Inflammatory macrophage treated with lipopolysaccharide for 1 hour (primary cell): ENCODE results near the gene ECM2.
"Not testable (repeated sequence)": the region's sequence is repeated elsewhere in the genome, so short reads cannot be mapped to it uniquely, and the experiment has no call there.

Experiments
- DNase-seq, 2 donors: peaks; one replicate each; pipeline ENCODE4 v3.0.0-alpha.2; 2020 to 2022

ECM2 gene

DNA sequence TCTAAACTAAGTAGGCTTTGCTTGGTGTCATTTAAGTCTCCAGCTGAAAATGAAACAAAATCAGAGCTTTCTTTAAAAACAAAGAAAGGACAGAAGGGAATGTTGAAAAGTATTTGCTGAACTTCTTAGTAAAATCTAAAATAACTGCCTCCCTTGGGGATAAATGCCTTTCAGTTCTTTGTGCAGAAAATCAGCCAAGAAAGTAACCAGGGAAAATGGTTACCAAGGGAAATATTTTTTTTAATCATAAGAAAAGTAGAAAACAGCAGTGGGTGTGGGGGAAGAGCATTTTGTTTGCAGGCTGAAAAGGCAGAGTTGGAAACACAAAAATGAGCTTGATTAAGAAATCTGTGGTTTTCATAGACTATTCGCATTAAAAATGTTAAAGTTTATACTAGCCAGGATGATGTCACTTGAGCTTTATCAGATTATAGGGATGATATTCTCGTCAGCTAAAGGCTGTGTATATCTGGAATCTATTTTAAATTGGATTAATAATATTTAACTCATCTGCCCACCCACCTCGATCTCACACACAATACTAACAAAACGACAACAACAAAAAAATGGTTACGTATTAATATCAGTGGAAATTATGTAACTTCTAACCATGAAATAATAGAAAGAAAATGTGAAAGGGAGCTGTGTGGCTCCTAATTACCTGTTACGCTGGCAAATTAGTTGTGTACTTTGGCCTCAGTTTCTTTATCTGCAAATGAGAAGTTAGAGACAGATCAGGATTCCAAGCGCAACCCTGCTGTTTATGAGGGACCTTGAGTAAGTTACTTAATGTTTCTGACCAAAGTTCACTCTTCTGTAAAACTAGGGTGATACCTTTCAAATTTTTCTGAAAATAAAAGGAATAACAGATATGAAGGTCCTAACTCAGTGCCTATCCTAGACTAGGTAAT is at the start of gene ECM2:
ECM2 (minus strand) TSS at position 51 of the 911 bp plus-strand sequence. CDS start 13,124 bp downstream, outside the sequence.
- no peak for DNase-seq

DNA sequence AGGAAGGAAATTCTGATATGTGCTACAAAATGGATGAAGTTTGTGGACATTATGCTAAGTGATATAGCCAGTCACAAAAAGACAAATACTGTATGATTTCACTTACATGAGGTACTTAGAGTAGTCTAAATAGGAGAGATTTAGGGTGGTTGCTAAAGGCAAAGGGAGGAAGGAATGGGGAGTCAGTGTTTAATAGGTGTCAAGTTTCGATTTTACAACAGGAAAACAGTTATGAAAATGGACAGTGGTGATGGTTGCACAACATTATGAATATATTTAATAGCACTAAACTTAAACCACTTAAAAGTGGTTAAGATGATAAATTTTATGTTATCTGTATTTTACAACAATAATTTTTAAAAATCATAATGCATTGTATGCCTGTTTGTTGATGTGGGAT is 40.4 kb upstream of the ECM2 start:
- DNase-seq = no peak

DNA sequence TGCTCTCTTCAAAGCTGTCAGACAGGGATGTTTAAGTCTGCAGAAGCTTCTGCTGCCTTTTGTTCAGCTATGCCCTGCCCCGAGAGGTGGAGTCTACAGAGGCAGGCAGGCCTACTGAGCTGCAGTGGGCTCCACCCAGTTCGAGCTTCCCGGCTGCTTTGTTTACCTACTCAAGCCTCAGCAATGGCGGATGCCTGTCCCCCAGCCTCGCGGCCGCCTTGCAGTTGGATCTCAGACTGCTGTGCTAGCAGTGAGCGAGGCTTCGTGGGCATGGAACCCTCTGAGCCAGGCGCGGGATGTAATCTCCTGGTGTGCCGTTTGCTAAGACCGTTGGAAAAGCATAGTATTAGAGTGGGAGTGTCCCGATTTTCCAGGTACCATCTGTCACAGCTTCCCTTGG is 37.8 kb upstream of the ECM2 start:
- DNase-seq = not testable (repeated sequence)

DNA sequence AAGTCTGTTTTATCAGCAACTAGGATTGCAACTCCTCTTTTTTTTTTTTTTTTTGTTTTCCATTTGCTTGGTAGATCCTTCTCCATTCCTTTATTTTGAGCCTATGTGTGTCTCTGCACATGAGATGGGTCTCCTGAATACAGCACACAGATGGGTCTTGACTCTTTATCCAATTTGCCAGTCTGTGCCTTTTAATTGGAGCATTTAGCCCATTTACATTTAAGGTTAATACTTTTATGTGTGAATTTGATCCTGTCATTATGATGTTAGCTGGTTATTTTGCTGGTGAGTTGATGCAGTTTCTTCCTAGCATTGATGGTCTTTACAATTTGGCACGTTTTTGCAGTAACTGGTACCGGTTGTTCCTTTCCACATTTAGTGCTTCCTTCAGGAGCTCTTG is 36.1 kb upstream of the ECM2 start:
- not testable (repeated sequence) for DNase-seq

DNA sequence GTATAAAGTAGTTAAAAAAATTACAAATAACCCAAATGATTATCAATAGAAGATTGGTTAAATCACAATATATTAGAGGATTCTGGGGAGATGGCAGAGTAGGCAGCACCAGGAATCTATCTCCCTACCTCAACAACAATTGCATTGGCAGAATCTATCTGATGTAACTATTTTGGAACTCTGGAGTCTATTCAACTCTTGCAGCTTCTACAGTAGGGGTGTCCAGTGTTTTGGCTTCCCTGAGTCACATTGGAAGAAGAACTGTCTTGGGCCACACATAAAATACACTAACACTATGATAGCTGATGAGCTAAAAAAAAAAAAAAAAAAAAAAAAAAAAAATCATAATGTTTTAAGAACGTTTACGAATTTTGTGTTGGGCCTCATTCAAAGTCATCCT is 29.2 kb upstream of the ECM2 start:
- DNase-seq = no peak

DNA sequence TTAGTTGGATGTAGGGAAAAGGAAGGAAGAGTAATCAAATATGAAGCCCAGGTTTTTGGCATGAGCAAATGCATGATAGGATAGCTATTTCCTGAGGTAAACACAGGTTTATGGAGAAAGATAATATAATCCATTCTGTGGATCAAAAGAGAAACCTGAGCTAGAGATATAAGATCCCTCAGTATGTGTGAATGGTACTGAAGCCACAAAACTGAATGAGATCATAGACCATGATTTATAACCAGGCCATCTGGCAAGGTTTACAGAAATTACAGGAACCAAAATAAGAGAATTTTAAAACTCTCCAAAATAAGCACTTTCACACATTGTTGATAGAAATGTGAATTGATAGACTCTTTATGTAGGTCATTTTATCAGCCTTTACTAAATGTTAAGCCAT is 28.7 kb upstream of the ECM2 start:
- DNase-seq = no peak

DNA sequence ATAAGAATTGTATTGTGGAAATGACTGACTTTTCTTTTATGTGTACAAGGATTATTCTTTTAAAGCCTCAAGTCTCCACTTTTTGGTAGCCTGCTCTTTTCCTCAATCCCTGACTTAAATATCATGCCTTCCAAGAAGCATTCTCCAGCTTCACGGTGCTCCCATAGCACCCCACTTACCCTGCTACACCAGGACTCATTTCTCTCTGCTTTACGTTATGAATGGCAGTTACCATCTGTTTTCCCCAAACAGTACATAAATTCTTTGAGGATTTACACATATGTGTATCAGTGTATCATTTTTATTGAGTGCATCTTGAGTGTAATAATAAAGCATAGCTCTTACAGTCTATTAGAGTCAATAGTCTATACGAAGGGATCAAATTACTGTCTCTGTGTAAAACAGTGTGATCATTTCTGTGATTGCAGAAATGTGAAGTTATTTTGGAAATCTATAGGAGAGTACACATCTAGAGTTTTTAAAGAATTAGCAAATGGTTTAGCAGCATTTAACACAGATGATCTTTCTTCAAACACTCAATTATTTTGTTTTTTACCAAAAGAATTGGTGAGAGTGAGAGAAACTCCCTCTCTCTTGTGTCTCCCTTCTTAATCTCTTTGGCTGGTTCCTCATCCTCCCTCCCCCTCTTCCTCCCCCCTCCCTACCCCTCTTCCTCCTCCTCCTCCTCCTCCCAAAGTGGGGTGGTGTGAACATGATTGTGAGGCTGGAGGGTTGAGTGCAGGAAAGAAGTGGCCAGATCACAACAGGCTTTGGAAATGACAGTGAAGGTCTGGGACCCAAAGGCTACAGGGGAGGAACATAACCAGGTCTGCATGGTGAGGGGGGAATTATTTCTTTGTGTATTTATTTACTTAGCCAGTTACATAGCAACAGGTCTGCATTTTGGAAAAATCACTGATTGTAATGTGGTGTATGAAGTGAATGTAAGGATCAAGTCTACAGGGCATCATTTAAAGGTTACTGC is 27.6 kb upstream of the ECM2 start:
- DNase-seq = no peak

DNA sequence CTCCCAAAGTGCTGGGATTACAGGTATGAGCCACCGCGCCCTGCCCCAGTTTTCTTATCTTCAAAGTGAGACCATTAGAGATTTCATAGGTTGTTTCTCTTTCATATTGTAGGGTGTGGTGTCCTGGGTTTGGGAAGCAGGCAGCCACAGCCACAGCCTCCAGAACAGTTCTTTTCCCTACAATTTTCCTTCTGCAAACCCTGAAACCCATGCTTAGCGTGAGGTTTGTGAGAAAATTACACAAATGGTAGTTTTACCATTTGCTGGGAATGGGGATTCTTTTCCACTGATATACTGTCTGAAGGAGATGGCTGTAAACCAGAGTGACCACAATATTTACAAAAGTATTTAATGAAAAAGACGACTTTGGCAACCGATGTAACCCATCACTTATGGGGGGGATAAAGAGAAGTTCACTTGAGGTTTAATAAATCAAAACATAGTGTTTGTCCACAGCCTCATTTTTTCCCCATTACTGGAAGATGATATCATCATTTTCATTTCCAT is 26.7 kb upstream of the ECM2 start:
- no peak for DNase-seq

DNA sequence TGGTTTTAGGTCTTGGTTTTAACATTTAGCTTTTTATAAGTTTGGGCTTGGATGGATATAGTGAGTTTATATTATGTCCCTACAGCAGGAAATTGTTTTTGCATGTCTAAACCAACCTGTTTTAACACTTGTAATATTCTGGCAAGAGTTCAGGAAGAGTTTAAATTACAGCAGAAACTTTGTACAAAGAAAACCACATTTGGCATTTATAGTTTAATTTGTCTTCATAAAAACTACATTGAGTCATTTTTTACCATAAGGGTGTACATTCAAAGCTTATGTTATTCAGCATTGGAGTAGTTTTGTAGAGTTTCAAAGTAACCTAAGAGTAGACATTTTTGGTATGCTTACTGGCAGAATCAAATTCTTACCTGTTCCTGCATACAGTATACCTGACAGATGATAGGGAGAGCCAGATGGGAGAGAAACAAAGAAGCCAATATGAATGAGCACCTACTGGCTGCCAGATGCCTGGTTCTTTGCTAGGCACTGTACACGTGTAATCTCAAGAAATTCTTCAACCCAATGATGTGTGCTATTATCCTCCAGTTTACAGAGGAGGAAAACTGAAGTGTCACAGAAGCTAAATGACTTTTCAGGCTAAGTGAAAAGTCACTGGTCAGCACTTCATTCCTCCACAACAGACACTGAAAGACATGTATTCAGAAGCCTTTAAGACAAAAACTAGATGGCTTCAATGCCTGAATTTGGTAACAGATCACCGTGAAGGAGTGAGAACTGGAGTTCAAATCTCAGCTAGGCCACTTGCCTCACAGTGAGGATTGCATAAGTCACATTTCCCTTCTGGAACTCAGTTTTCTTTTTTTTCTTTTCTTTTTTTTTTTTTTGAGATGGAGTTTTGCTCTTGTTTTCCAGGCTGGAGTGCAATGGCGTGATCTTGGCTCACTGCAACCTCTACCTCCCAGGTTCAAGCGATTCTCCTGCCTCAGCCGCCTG is 25.9 kb upstream of the ECM2 start:
- no peak for DNase-seq

DNA sequence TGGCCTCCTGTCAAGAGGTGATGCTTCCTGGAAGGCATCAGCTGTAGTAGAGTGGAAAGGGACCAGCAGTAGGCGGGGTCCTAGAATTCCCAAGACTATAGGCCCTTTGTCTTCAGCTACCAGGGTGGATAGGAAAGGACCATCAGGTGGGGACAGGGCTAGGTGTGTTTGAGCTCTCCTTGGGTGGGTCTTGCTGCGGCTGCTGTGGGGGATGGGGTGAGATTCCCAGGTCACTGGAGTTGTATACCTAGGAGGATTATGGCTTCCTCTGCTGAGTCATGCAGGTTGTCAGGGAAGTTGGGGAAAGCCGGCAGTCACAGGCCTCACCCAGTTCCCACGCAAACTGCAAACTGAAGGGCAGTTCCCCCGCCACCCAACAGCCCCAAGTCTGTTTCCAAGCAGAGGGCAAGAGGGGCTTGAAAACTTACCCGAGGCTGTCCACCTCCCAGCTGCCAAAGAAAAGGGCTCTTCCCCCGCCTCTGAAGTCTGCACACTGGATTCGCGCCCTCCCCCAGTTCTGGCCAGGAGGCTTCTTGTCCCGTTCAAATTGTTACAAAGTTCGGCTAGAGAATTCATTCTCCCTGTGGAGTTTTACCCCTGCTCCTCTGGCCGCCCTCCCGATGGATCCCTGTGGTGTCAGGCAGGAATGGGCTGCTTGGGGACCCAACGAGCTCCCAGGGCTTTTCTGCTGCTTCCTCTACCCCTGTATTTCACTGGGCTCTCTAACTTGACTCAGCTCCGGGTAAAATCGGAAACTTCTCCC is 23.0 kb upstream of the ECM2 start:
- no peak for DNase-seq

DNA sequence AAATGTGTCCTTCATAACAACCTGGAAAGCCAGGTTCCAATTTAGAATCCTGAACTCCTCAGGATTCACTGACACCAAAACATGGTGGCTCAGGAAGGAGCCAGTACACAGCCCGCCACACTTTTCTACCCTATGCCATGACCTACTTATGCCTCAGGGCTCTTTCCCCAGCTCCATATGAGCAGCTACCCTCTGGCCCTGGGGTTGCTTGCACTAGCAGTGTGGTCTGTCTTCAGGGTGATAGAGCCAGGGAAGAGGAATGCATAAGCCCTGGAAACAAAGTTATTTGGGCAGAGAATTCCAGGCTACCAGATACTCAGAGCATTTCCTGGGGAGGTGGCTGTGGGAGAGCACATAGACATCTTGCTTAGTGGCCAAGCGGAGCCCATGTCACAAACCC is 15.0 kb upstream of the ECM2 start:
- DNase-seq = no peak

DNA sequence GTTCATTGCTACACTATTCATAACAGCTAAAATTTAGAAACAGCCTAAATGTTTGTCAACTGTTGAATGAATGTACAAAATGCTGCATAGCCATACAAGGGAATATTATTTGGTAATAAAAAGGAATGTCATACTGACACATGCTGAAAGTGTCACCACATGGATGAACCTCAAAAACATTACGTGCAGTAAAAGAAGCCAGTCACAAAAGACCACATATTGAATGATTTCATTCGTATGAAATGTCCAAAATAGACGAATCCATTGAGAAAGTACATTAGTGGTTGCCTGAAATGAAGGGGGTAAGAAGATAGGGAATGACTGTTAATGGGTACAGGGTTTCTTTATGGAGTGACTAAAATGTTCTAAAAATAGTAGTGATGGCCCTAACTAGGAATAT is 11.6 kb upstream of the ECM2 start:
- no peak for DNase-seq

DNA sequence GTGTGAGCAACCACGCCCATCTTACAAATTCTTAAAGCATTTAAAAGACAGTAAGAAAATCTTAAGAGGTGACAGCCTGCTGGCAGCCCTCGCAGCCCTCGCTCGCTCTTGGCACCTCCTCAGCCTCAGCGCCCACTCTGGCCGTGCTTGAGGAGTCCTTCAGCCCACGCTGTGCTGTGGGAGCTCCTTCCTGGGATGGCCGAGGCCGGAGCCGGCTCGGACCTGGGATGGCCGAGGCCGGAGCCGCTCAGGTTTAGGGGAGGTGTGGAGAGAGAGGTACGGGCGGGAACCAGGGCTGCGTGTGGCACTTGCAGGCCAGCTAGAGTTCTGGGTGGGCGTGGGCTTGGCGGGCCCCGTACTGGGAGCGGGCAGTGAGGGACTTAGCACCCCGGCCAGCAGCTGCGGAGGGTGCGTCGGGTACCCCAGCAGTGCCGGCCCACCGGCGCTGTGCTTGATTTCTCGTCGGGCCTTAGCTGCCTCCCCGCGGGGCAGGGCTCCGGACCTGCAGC is 9.3 kb upstream of the ECM2 start:
- DNase-seq = no peak

DNA sequence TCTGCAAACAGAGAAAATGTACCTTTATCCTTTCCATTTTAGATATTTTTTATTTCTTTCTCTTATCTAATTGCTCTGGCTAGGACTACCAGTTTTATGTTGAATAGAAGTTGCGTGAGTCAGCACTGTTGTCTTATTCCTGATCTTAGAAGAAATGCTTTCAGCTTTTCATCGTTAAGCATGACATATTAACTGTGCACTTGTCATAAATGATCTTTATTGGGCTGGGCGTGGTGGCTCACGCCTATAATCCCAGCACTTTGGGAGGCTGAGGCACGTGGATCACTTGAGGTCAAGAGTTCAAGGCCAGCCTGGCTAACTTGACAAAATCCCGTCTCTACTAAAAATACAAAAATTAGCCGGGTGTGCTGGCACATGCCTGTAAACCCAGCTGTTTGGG is 8.2 kb upstream of the ECM2 start:
- no peak for DNase-seq

DNA sequence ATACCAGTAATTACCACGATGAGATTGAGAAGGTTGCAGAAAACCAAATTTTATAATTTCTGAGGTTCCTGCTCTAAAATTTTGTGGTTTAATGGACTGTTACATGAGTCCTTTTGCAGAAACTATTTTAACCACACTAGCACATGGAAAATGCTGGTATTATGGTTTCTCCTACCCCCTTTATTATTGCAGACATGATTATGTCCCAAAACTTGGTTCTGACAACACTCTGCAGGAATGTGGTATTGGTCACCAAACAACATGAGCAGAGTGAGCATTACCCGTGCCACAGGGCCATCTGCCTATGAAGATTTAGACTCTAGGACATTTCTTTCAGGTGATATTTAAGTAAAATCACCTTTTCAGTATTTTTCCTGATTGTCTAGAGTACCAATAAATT is 2.8 kb upstream of the ECM2 start:
- DNase-seq = no peak

DNA sequence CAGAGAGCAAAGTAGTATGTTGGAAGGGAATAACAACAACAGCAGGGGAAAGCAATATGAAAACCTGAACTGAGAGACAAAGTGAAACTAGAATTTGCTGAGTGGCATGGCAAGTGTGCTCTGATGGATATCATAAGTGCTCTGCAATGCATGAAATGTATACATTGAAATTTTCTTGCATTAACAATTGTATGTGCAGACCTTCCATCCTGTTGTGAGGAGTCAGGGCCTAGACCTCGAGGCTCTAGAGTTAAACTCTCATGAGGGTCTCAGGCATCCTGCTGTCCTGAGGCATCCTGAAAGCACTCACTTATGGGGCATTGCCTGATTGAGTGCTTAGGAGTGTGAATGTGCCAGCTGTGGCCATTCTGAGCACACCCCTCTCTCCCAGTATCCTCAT is 1.1 kb downstream of the ECM2 start:
- DNase-seq = peak in 1 of 2 donors; percentile 13

DNA sequence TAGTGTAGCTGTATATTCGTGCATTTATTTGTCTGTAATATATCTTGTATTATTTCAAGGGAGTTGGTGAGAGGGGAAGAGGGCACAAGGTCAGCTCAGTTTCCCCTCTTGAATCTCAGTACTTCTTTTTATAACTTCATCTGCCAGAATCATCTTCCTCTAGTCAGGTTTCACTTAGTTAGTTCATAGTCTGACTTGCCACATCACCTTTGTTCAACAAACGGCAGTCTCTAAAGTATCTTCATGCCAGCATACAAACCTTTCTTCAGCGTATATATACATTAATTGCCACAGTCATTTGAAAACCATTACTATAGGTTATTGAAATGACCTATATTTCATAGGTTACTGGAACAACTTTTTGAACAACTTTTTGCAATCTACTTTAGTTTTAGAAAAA is 1.6 kb downstream of the ECM2 start:
- peak in 1 of 2 donors; percentile 5 for DNase-seq

DNA sequence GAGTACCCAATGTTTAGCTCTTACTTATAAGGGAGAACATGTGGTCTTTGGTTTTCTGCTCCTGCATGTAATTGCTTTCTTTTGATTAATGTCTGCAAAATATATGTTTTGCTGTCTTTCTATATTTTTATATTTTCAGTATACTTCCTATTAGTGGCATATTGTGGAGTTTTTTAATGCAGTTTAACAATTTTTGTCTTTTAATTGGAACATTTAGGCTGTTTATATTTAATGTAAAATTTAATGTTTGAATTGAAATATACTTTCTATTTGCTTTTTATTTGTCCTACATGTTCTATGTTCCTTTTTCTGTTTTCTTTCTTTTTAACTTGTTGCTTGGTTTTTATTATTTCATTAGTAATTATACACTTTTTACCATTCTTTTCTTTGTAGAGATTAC is 4.9 kb downstream of the ECM2 start:
- DNase-seq = no peak

DNA sequence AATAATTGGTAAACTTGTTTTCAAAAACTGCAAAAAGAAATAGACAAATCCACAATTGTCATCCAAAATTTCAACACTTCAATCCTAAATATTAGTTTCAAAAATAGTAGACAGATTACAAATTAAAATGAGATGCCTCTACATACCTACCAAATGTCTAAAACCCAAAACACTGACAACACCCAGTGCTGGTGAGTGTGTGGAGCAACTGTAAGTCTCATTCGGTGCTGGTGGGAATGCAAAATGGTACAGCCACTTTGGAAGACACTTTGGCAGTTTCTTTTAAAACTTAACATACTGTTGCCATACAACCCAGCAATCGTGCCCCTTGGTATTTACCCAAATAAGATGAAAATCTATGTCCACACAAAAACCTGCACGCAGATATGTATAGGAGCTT is 6.7 kb downstream of the ECM2 start:
- DNase-seq = no peak

DNA sequence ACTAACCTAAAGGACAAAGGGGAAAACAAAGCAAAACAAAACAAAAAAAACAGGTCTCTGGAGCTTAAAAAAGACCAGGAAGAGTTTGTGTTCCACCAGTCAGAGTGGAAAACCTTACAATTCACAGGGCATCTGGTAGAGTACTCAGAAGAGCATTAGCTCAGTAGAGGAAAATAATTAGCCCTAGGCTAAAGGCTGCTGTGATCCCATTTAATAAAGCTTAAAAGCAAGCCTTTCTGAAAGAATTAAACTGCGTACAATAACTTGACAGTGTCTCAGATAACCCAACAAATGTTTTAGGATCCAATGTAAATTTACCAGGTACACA is 7.3 kb downstream of the ECM2 start:
- DNase-seq = no peak

DNA sequence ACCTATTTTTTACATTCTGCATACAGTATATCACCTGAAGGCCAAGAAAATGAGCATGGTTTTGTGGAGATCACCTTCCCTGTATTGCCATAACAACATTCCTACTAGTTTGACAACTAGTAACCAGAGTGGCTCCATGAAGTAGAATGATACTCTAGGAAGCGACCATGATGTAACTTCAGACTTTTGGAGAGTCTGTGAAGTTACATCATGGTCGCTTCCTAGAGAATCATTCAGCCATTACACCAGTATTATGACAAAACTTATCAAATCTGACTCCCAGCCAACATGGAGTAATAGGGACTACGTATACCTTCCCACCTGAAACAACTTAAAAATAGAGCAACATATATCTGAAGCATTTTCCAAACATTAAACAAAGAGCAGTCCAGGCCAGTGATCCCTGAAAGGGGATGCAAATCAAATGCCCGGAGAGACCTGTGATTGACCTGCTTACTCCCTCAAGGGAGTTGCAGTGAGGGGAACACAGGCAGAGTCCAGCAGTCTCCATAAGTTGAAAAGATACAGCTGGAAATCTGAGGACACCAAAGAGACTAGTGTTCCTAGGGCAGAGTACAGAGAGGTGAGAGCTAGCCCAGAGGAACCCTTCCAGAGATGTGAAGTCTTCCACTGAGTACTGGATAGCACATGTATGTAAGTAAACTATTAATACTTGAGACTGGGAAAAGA is 7.8 kb downstream of the ECM2 start:
- no peak for DNase-seq
